Keratinocyte (primary cell): ENCODE data around the gene GNG8. TPM values are rescaled to one million over a fixed set of nuclear protein-coding genes. Genes with fewer than 3 reads are reported as not detected.

Experiments
- DNase-seq: peaks from one replicate; pipeline ENCODE4 v3.0.0-alpha.2; 2011; ENCODE audit warnings: low read depth, missing footprints, low spot score
- FAIRE-seq: peaks from 2 replicates; lab custom pipeline; 2011; peaks lifted over from hg19 to GRCh38; lab: Jason Lieb, UNC
- H2AFZ ChIP-seq: 2 replicates; pipeline ENCODE4 v1.6.0; 2012; ENCODE audit warnings: low read length, control low read depth, inconsistent platforms; ENCODE audit not compliant: control insufficient read depth
- H3K27ac ChIP-seq: 2 replicates; pipeline ENCODE4 v1.5.1; 2011; ENCODE audit warnings: low read length; ENCODE audit not compliant: control insufficient read depth, insufficient read depth
- H3K27me3 ChIP-seq: 3 replicates; pipeline ENCODE4 v1.6.0; 2011; ENCODE audit warnings: low read length; ENCODE audit not compliant: control insufficient read depth, insufficient read depth; ENCODE audit errors: extremely low read depth
- H3K36me3 ChIP-seq, 2 experiments: 2 replicates in 1 of 2; 3 replicates in 1 of 2; pipeline ENCODE4 v1.5.1; 2011; ENCODE audit warnings: low read length in 2 of 2, mild to moderate bottlenecking in 1 of 2; ENCODE audit not compliant: control insufficient read depth in 2 of 2, insufficient read depth in 2 of 2; ENCODE audit errors: extremely low read depth in 1 of 2
- H3K4me1 ChIP-seq: 3 replicates; pipeline ENCODE4 v1.5.1; 2011; ENCODE audit warnings: low read length; ENCODE audit not compliant: control insufficient read depth, insufficient read depth; ENCODE audit errors: extremely low read depth
- H3K4me2 ChIP-seq: 3 replicates; pipeline ENCODE4 v1.6.0; 2011; ENCODE audit warnings: low read depth, low read length; ENCODE audit not compliant: control insufficient read depth, insufficient read depth; ENCODE audit errors: extremely low read depth
- H3K4me3 ChIP-seq, 3 experiments: fragments of 200-600 bp in 1 of 3; sonication (generic) in 1 of 3; 2 replicates in 2 of 3; 3 replicates in 1 of 3; pipeline ENCODE4 v1.5.1; 2011 to 2016; ENCODE audit warnings: low read length in 3 of 3, mild to moderate bottlenecking in 3 of 3, control low read depth in 2 of 3, inconsistent platforms in 1 of 3, low read depth in 1 of 3, mixed read lengths in 1 of 3, mixed run types in 1 of 3, moderate library complexity in 1 of 3; ENCODE audit not compliant: control insufficient read depth in 2 of 3, insufficient read depth in 2 of 3; ENCODE audit errors: extremely low read depth in 1 of 3
- H3K79me2 ChIP-seq: 2 replicates; pipeline ENCODE4 v1.6.0; 2012; ENCODE audit warnings: low read length; ENCODE audit not compliant: control insufficient read depth, insufficient read depth
- H3K9ac ChIP-seq: 3 replicates; pipeline ENCODE4 v1.6.0; 2011; ENCODE audit warnings: low read length; ENCODE audit not compliant: control insufficient read depth, insufficient read depth; ENCODE audit errors: extremely low read depth
- H3K9me1 ChIP-seq: 3 replicates; pipeline ENCODE4 v1.6.0; 2011; ENCODE audit warnings: low read length; ENCODE audit not compliant: control insufficient read depth, insufficient read depth; ENCODE audit errors: extremely low read depth
- H3K9me3 ChIP-seq: 2 replicates; pipeline ENCODE4 v1.5.1; 2012; ENCODE audit warnings: low read depth, low read length; ENCODE audit not compliant: control insufficient read depth
- H4K20me1 ChIP-seq: 3 replicates; pipeline ENCODE4 v1.6.0; 2011; ENCODE audit warnings: low read length; ENCODE audit not compliant: control insufficient read depth, insufficient read depth; ENCODE audit errors: extremely low read depth
- EZH2 ChIP-seq: IDR thresholded peaks from one replicate; pipeline ENCODE4 v1.6.1; 2012; ENCODE audit warnings: inconsistent platforms, mild to moderate bottlenecking, low read length, moderate library complexity
- dilution Hi-C: fragments of 300-500 bp; cut with MboI; formaldehyde crosslinking; loops from one replicate; pipeline ENCODE4 v1.7.0; 2020; ENCODE audit warnings: low sequenced_read_pairs; ENCODE audit not compliant: extremely low pct_ligation_motif_present
- polyA minus RNA-seq, 3 experiments: library from RNA; depleted of rRNA, polyadenylated mRNA; stranded (reverse); fragments of >200 nt; gene quantifications; 1 replicate in 1 of 3; 2 replicates in 1 of 3; 3 replicates in 1 of 3; pipeline ENCODE4 v1.2.3, GENCODE V29; 2011
- polyA plus RNA-seq, 5 experiments: library from polyadenylated mRNA; depleted of rRNA in 3 of 5; stranded (reverse) in 3 of 5; stranded (forward) in 1 of 5; unstranded in 1 of 5; fragments of >200 nt; gene quantifications; 1 replicate in 1 of 5; 2 replicates in 3 of 5; 3 replicates in 1 of 5; pipeline versions ENCODE4 v1.2.1 to v1.2.3, GENCODE V29; 2011 to 2012; ENCODE audit warnings: missing spikeins in 2 of 5, low read depth in 1 of 5, low replicate concordance in 1 of 5
- TF ChIP-seq, protein P1 (sequence below), 3 experiments: IDR thresholded peaks in 1 of 3; conservative IDR thresholded peaks in 1 of 3; optimal IDR thresholded peaks in 1 of 3; 2 replicates in 2 of 3; 3 replicates in 1 of 3; pipeline versions ENCODE3 to v1.5.1; 2011; ENCODE audit warnings: low read length in 3 of 3, mild to moderate bottlenecking in 3 of 3, moderate library complexity in 2 of 3, control low read depth in 1 of 3, inconsistent platforms in 1 of 3; ENCODE audit not compliant: insufficient read depth in 2 of 3; ENCODE audit errors: extremely low read depth in 1 of 3

The GNG8 gene
- not detected in 3 replicates for polyA plus RNA-seq
- polyA plus RNA-seq (2011; ENCODE audit: low read depth), result not detected
- polyA plus RNA-seq (2011; cell fraction: cytosol; rRNA removed), result not detected in 2 replicates
- not detected in 2 replicates for polyA plus RNA-seq (2011; cell fraction: nucleus; rRNA removed)
- not detected in 2 replicates for polyA plus RNA-seq (2012; ENCODE audit: low replicate concordance)
- not detected in 3 replicates for polyA minus RNA-seq
- polyA minus RNA-seq (2011; cell fraction: cytosol; rRNA and poly(A)+ RNA removed), result not detected
- polyA minus RNA-seq (2011; cell fraction: nucleus; rRNA and poly(A)+ RNA removed), result not detected in 2 replicates

DNA sequence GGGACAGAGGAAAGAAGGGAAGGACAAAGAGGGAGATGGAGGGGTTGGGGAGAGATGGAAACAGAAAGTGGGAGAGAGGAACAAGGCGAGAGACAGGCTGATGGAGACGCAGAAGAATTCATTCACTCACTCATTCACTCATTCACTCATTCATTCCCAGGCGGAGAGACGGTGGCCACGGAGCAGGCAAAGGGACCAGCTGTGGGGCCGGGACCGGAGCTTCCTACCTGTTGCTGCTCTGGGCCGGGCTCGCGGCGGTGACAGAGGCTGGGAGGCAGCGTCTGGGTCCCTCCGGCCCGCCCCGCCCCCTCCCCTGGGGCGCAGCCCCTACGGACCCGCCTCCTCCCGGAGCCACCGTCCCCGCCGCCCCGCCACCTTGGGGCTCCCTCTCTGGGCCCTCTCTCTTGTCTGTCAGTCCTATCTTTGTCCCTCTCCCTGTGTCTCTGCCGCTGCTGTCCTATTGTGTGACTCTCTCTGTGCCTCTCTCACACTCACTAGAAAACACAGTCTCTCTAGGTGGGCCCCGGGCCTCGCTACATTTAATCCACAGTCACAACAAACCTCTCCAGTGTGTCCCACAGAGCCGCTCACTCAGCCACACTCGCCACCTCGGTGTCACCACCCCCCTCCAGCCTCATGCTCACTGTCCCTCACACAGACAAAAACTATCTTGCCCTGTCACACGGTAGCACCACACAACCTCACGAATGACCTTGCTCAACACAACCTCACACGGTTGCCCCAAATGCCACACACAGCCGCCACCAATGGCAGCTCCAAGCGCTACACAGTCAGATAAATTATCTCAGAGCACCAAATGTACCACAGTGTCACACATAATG lies at the start of gene GNG8:
GNG8 (minus strand) TSS at position 283 of the 842 bp plus-strand sequence. CDS start 1,520 bp downstream, outside the sequence.
- H3K9ac ChIP-seq, result no peak within 1 kb of the TSS
- peaks cover 69% of the 10 kb centered on the region for H3K27me3 ChIP-seq
- dilution Hi-C loops, result no loop called here
- H3K9me1 ChIP-seq, result no peaks in the 10 kb centered on the region
- no peak within 1 kb of the TSS for H3K4me2 ChIP-seq
- FAIRE-seq (no peak), DNase-seq (no peak)
- no peaks in the 10 kb centered on the region for H3K79me2 ChIP-seq
- H3K36me3 ChIP-seq, result no peaks in the 10 kb centered on the region
- no peak within 1 kb of the TSS for H2AFZ ChIP-seq
- TF ChIP-seq, protein P1, sequence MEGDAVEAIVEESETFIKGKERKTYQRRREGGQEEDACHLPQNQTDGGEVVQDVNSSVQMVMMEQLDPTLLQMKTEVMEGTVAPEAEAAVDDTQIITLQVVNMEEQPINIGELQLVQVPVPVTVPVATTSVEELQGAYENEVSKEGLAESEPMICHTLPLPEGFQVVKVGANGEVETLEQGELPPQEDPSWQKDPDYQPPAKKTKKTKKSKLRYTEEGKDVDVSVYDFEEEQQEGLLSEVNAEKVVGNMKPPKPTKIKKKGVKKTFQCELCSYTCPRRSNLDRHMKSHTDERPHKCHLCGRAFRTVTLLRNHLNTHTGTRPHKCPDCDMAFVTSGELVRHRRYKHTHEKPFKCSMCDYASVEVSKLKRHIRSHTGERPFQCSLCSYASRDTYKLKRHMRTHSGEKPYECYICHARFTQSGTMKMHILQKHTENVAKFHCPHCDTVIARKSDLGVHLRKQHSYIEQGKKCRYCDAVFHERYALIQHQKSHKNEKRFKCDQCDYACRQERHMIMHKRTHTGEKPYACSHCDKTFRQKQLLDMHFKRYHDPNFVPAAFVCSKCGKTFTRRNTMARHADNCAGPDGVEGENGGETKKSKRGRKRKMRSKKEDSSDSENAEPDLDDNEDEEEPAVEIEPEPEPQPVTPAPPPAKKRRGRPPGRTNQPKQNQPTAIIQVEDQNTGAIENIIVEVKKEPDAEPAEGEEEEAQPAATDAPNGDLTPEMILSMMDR (optimal IDR thresholded peaks at IDR 0.05 in 1 of 3, IDR thresholded peaks at IDR 0.05 in 1 of 3, conservative IDR thresholded peaks at IDR 0.05 in 1 of 3; ENCODE audit: extremely low read depth in 1 of 3, insufficient read depth in 2 of 3, low read length in 3 of 3), result no peak
- TF ChIP-seq EZH2, result peak; percentile 50
- H3K4me3 ChIP-seq, result no peak within 1 kb of the TSS
- peaks cover 29% of the 10 kb centered on the region for H3K4me1 ChIP-seq
- no peaks in the 10 kb centered on the region for H3K9me3 ChIP-seq
- no peak within 1 kb of the TSS for H3K27ac ChIP-seq
- no peaks in the 10 kb centered on the region for H4K20me1 ChIP-seq

- Histone ChIP-seq H3K9ac (no peak overlapping the region), H3K27ac (no peak overlapping the region), H3K4me1 (no peaks in the 10 kb centered on the region), H3K4me3 (no peak overlapping the region), H3K9me1 (no peaks in the 10 kb centered on the region), H3K9me3 (no peaks in the 10 kb centered on the region), H2AFZ (no peak overlapping the region), H3K79me2 (no peaks in the 10 kb centered on the region), H3K36me3 (peaks cover 31 to 33% of the 10 kb centered on the region in 2 experiments), H3K4me2 (no peak overlapping the region), H3K27me3 (no peaks in the 10 kb centered on the region), H4K20me1 (no peaks in the 10 kb centered on the region)
- dilution Hi-C loops, result no loop called here
- FAIRE-seq, result no peak
- no peak for DNase-seq
- TF ChIP-seq, protein P1 (optimal IDR thresholded peaks at IDR 0.05 in 1 of 3, IDR thresholded peaks at IDR 0.05 in 1 of 3, conservative IDR thresholded peaks at IDR 0.05 in 1 of 3; ENCODE audit: extremely low read depth in 1 of 3, insufficient read depth in 2 of 3, low read length in 3 of 3), result no peak
- TF ChIP-seq EZH2, result no peak
Measured at GRCh38 chr19:46685189-46685588, 49.2 kb upstream of the GNG8 start.
